Transverse colon (tissue), 4 donors: ENCODE data around the gene FBH1.

Experiments used
- EP300 ChIP-seq: sonication (generic); formaldehyde crosslinking; IDR thresholded peaks from one replicate; pipeline ENCODE4 v1.6.1; 2017; ENCODE audit warnings: antibody characterized with exemption, low read depth
- POLR2A ChIP-seq: fragments of 450-650 bp; IDR thresholded peaks from one replicate; pipeline ENCODE4 v1.6.1; 2016; ENCODE audit warnings: antibody characterized with exemption, mild to moderate bottlenecking, moderate library complexity
- POLR2AphosphoS5 ChIP-seq, 3 donors: sonication (generic); formaldehyde crosslinking; IDR thresholded peaks; one replicate each; pipeline ENCODE4 v1.6.1; 2016; ENCODE audit warnings: antibody characterized with exemption in 3 of 3
- TF ChIP-seq, protein P1 (sequence below), 5 experiments: fragments of 200-600 bp in 3 of 5; fragments of 450-650 bp in 2 of 5; sonication (generic) in 3 of 5; IDR thresholded peaks; 1 replicate in 2 of 5; 2 replicates in 3 of 5; pipeline ENCODE4 v1.5.1; 2016 to 2017; ENCODE audit warnings: antibody characterized with exemption in 5 of 5, inconsistent platforms in 3 of 5, mild to moderate bottlenecking in 2 of 5, moderate library complexity in 1 of 5

GRCh38 chr10:5890452-5890915 is 441 bp downstream of the FBH1 start:
- TF ChIP-seq POLR2A (no peak), POLR2AphosphoS5 (IDR thresholded peaks at IDR 0.05) (no peak), EP300 (no peak)
- TF ChIP-seq, protein P1, sequence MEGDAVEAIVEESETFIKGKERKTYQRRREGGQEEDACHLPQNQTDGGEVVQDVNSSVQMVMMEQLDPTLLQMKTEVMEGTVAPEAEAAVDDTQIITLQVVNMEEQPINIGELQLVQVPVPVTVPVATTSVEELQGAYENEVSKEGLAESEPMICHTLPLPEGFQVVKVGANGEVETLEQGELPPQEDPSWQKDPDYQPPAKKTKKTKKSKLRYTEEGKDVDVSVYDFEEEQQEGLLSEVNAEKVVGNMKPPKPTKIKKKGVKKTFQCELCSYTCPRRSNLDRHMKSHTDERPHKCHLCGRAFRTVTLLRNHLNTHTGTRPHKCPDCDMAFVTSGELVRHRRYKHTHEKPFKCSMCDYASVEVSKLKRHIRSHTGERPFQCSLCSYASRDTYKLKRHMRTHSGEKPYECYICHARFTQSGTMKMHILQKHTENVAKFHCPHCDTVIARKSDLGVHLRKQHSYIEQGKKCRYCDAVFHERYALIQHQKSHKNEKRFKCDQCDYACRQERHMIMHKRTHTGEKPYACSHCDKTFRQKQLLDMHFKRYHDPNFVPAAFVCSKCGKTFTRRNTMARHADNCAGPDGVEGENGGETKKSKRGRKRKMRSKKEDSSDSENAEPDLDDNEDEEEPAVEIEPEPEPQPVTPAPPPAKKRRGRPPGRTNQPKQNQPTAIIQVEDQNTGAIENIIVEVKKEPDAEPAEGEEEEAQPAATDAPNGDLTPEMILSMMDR (IDR thresholded peaks at IDR 0.05), result no peak
